H1 (cell line): ENCODE data around the gene KIF25. TPM values are rescaled to one million over a fixed set of nuclear protein-coding genes. Genes with fewer than 3 reads are reported as not detected.
A peak's percentile ranks its signal among the peaks of the same experiment; 100 is the strongest.

Experiments
- CTCF ChIA-PET: fragments of 300-600 bp; sonication (Branson Sonifier 250); formaldehyde crosslinking; loops from one replicate; lab custom pipeline; 2021; ENCODE audit not compliant: partially characterized antibody; lab: Charles Lee
- POLR2A ChIA-PET: fragments of 300-600 bp; sonication (Branson Sonifier 250); formaldehyde crosslinking; loops from one replicate; lab custom pipeline; 2021; ENCODE audit warnings: inconsistent platforms; ENCODE audit not compliant: partially characterized antibody; lab: Charles Lee
- DNase-seq, 2 experiments: peaks; one replicate each; pipeline versions ENCODE4 v3.0.0 to v3.0.0-alpha.2; 2010 to 2022; ENCODE audit warnings: low spot score in 2 of 2, low read depth in 1 of 2, mixed read lengths in 1 of 2
- FAIRE-seq: peaks from 2 replicates; lab custom pipeline; 2011; peaks lifted over from hg19 to GRCh38; lab: Jason Lieb, UNC
- H2AFZ ChIP-seq: 2 replicates; pipeline ENCODE4 v1.8.1; 2012; ENCODE audit warnings: low read length, inconsistent platforms
- H2AK5ac ChIP-seq: 2 replicates; pipeline ENCODE4 v1.6.1; 2013; ENCODE audit warnings: low read depth, low read length
- H2BK120ac ChIP-seq: replicated peaks from 2 replicates; pipeline ENCODE3; 2013; ENCODE audit warnings: low read depth, low read length, inconsistent platforms
- H2BK12ac ChIP-seq: 2 replicates; pipeline ENCODE4 v1.6.1; 2013; ENCODE audit warnings: low read depth, low read length
- H2BK15ac ChIP-seq: 2 replicates; pipeline ENCODE4 v1.6.1; 2013; ENCODE audit warnings: low read length
- H2BK20ac ChIP-seq: 2 replicates; pipeline ENCODE4 v1.6.1; 2013; ENCODE audit warnings: low read length
- H2BK5ac ChIP-seq: 2 replicates; pipeline ENCODE4 v1.6.1; 2013; ENCODE audit warnings: low read depth, low read length
- H3K14ac ChIP-seq: 2 replicates; pipeline ENCODE4 v1.6.1; 2013; ENCODE audit warnings: inconsistent platforms; ENCODE audit not compliant: insufficient read length
- H3K18ac ChIP-seq: 2 replicates; pipeline ENCODE4 v1.6.1; 2013; ENCODE audit warnings: low read length; ENCODE audit errors: extremely low read depth
- H3K23ac ChIP-seq: 2 replicates; pipeline ENCODE4 v1.6.1; 2013; ENCODE audit warnings: inconsistent platforms; ENCODE audit not compliant: insufficient read length
- H3K23me2 ChIP-seq: 2 replicates; pipeline ENCODE4 v1.6.1; 2013; ENCODE audit warnings: low read depth, low read length
- H3K27ac ChIP-seq: 2 replicates; pipeline ENCODE4 v1.6.1; 2011; ENCODE audit warnings: low read depth, low read length, inconsistent platforms
- H3K27me3 ChIP-seq, 4 experiments: replicated peaks in 1 of 4; 1 replicate in 1 of 4; 2 replicates in 3 of 4; pipeline versions ENCODE4 v1.6.1 to v1.8.1; 2011 to 2013; ENCODE audit warnings: low read length in 3 of 4, mild to moderate bottlenecking in 3 of 4, inconsistent platforms in 2 of 4, mixed read lengths in 2 of 4, moderate library complexity in 1 of 4; ENCODE audit not compliant: control insufficient read depth in 3 of 4, insufficient read depth in 3 of 4; ENCODE audit errors: extremely low read depth in 1 of 4
- H3K36me3 ChIP-seq, 4 experiments: 2 replicates each; pipeline versions ENCODE4 v1.6.1 to v1.8.1; 2011 to 2013; ENCODE audit warnings: mild to moderate bottlenecking in 4 of 4, low read length in 3 of 4, moderate library complexity in 2 of 4, control low read depth in 1 of 4, inconsistent platforms in 1 of 4; ENCODE audit not compliant: insufficient read depth in 4 of 4, control insufficient read depth in 2 of 4
- H3K4ac ChIP-seq: replicated peaks from 2 replicates; pipeline ENCODE3; 2013; ENCODE audit warnings: low read length, low read depth, mixed read lengths, inconsistent platforms; ENCODE audit not compliant: insufficient read length
- H3K4me1 ChIP-seq, 4 experiments: replicated peaks in 1 of 4; 1 replicate in 1 of 4; 2 replicates in 3 of 4; pipeline versions ENCODE4 v1.6.1 to v1.8.1; 2011 to 2013; ENCODE audit warnings: low read length in 3 of 4, inconsistent platforms in 2 of 4, mixed read lengths in 1 of 4; ENCODE audit not compliant: insufficient read depth in 4 of 4, control insufficient read depth in 3 of 4
- H3K4me2 ChIP-seq, 2 experiments: 2 replicates each; pipeline versions ENCODE4 v1.6.1 to v1.8.1; 2011 to 2013; ENCODE audit warnings: low read depth in 2 of 2, low read length in 2 of 2, control low read depth in 1 of 2, inconsistent platforms in 1 of 2, mild to moderate bottlenecking in 1 of 2; ENCODE audit not compliant: insufficient read depth in 1 of 2
- H3K4me3 ChIP-seq, 4 experiments: fragments of 200-600, 300-600 bp in 1 of 4; sonication (generic), shearing (Covaris generic), sonication (Bioruptor Twin) in 1 of 4; 2 replicates each; pipeline versions ENCODE4 v1.5.1 to v1.8.1; 2011 to 2016; ENCODE audit warnings: low read length in 4 of 4, low read depth in 3 of 4, control low read depth in 2 of 4, inconsistent platforms in 2 of 4, mild to moderate bottlenecking in 2 of 4, mixed read lengths in 1 of 4, moderate library complexity in 1 of 4; ENCODE audit not compliant: insufficient read depth in 2 of 4; ENCODE audit errors: extremely low read depth in 1 of 4
- H3K56ac ChIP-seq: replicated peaks from 2 replicates; pipeline ENCODE3; 2013; ENCODE audit warnings: low read depth, mild to moderate bottlenecking, mixed read lengths, low read length, inconsistent platforms; ENCODE audit not compliant: insufficient read length
- H3K79me1 ChIP-seq: 2 replicates; pipeline ENCODE4 v1.6.1; 2013; ENCODE audit warnings: low read depth, low read length, control low read depth
- H3K79me2 ChIP-seq, 2 experiments: 2 replicates each; pipeline versions ENCODE4 v1.6.1 to v1.8.1; 2012 to 2013; ENCODE audit warnings: low read length in 2 of 2, mild to moderate bottlenecking in 2 of 2, inconsistent platforms in 1 of 2; ENCODE audit not compliant: insufficient read depth in 2 of 2, control insufficient read depth in 1 of 2
- H3K9ac ChIP-seq, 4 experiments: replicated peaks in 1 of 4; 1 replicate in 1 of 4; 2 replicates in 3 of 4; pipeline versions ENCODE4 v1.6.1 to v1.8.1; 2011 to 2013; ENCODE audit warnings: low read depth in 3 of 4, low read length in 3 of 4, control low read depth in 2 of 4, mild to moderate bottlenecking in 2 of 4, moderate library complexity in 2 of 4, inconsistent platforms in 1 of 4; ENCODE audit errors: extremely low read depth in 1 of 4
- H3K9me3 ChIP-seq, 2 experiments: 2 replicates each; pipeline versions ENCODE4 v1.6.1 to v1.8.1; 2012 to 2013; ENCODE audit warnings: mild to moderate bottlenecking in 2 of 2, moderate library complexity in 2 of 2, control low read depth in 1 of 2, inconsistent platforms in 1 of 2, low read depth in 1 of 2, low read length in 1 of 2, mixed read lengths in 1 of 2; ENCODE audit not compliant: insufficient read depth in 2 of 2
- H4K20me1 ChIP-seq, 2 experiments: replicated peaks in 1 of 2; 2 replicates each; pipeline versions ENCODE3 to v1.8.1; 2011 to 2013; ENCODE audit warnings: inconsistent platforms in 2 of 2, low read length in 2 of 2, mild to moderate bottlenecking in 1 of 2; ENCODE audit not compliant: insufficient read depth in 2 of 2, control insufficient read depth in 1 of 2
- H4K5ac ChIP-seq: 2 replicates; pipeline ENCODE4 v1.6.1; 2013; ENCODE audit warnings: low read length, low read depth, mixed read lengths, inconsistent platforms; ENCODE audit not compliant: insufficient read length
- H4K8ac ChIP-seq: 2 replicates; pipeline ENCODE4 v1.8.0; 2013; ENCODE audit warnings: mild to moderate bottlenecking, moderate library complexity, low read length, inconsistent platforms; ENCODE audit not compliant: insufficient read depth; ENCODE audit errors: extremely low read depth
- H4K91ac ChIP-seq: replicated peaks from 2 replicates; pipeline ENCODE3; 2013; ENCODE audit warnings: low read length, mixed read lengths, inconsistent platforms; ENCODE audit not compliant: insufficient read length
- GABPA ChIP-seq: IDR thresholded peaks from 2 replicates; pipeline ENCODE4 v1.6.1; 2011; ENCODE audit warnings: mild to moderate bottlenecking, low read length, moderate library complexity, borderline replicate concordance; ENCODE audit not compliant: insufficient read depth
- JUND ChIP-seq: IDR thresholded peaks from 2 replicates; pipeline ENCODE4 v1.6.1; 2011; ENCODE audit warnings: mild to moderate bottlenecking, improper control_type of control experiment, low read length
- SAP30 ChIP-seq: fragments of 300-600 bp; sonication (generic); IDR thresholded peaks from 2 replicates; pipeline ENCODE4 v1.7.1; 2012; ENCODE audit warnings: low read length, moderate library complexity, mild to moderate bottlenecking, inconsistent platforms; ENCODE audit not compliant: insufficient read depth, insufficient replicate concordance
- SIX5 ChIP-seq: IDR thresholded peaks from 2 replicates; pipeline ENCODE4 v1.6.1; 2011; ENCODE audit warnings: mild to moderate bottlenecking, low read depth, low read length
- SP4 ChIP-seq: IDR thresholded peaks from 2 replicates; pipeline ENCODE4 v1.6.1; 2012; ENCODE audit warnings: low read length, inconsistent platforms
- WGBS, 2 experiments: shearing (Covaris generic) in 1 of 2; methylation state at CpG; one replicate each; pipeline versions ENCODE4 v1.1.6 to v1.1.7; 2013 to 2015; ENCODE audit warnings: low lambda C conversion rate in 2 of 2, mixed read lengths in 2 of 2, inconsistent platforms in 1 of 2, low coverage in 1 of 2, missing lambda C conversion rate in 1 of 2; ENCODE audit not compliant: insufficient replicate concordance in 2 of 2, insufficient coverage in 1 of 2, insufficient read length in 1 of 2; ENCODE audit errors: extremely low coverage in 1 of 2, missing lambda C conversion rate in 1 of 2; 5-methylcytosine and 5-hydroxymethylcytosine counted together
- polyA plus RNA-seq, 7 experiments: library from polyadenylated mRNA; depleted of rRNA in 3 of 7; stranded (reverse) in 5 of 7; unstranded in 2 of 7; fragments of >200 nt in 5 of 7; fragments of 200-250 nt in 2 of 7; gene quantifications; 1 replicate in 5 of 7; 2 replicates in 1 of 7; 4 replicates in 1 of 7; pipeline versions ENCODE4 v1.2.1 to v1.2.3, GENCODE V29; 2011 to 2013; ENCODE audit warnings: missing spikeins in 2 of 7, mixed read lengths in 2 of 7
- total RNA-seq: library from RNA; stranded (reverse); fragmentation: NEBNext Ultra II Directional; extraction: Animal tissue kit (Norgen Biotek cat#: 25700); gene quantifications from 2 replicates; pipeline ENCODE4 v1.2.1, GENCODE V29; 2021

Gene KIF25
- total and polyA plus RNA-seq, 2 of the 8 experiments (the other 6 are each of a cell fraction or from before 2014, with no cell fraction given): 1.5 to 2.0 TPM

DNA sequence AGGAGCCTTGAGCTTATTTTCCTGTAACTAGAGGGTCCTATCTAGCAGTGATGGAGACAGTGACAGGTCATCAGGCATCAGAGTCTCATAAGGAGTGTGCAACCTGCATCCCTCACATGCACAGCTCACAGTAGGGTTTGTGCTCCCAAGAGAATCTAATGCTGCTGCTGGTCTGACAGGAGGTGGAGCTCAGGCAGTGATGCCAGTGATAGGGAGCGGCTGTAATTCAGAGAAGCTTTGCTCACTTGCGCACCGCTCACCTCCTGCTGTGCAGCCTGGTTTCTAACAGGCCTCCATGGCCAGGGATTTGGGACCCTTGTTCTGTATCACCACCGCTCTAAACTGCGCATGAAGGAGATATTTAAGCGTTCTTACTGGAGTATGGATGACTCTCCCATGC is 5.3 kb downstream of the KIF25 start:
- H3K4me1 ChIP-seq: peaks cover 0 to 2% (median 0%) of the 10 kb centered on the region in 4 experiments; a peak in 1 of 7 replicates
- no peak overlapping the region for H3K18ac ChIP-seq

More for the DNA sequence above, 5.3 kb downstream of the KIF25 start:
- Histone ChIP-seq H3K27me3 (no peaks in the 10 kb centered on the region), H4K20me1 (no peaks in the 10 kb centered on the region), H3K36me3 (no peaks in the 10 kb centered on the region), H3K23ac (no peak overlapping the region), H2BK15ac (no peak overlapping the region), H3K4me2 (no peak overlapping the region), H3K56ac (no peak overlapping the region), H2BK5ac (no peak overlapping the region), H2AFZ (no peak overlapping the region), H4K8ac (no peak overlapping the region), H2BK120ac (no peak overlapping the region), H3K27ac (no peak overlapping the region), H3K4me3 (no peak overlapping the region)
- DNase-seq: peak in 1 of 2 experiments; percentile 35
- POLR2A ChIA-PET: interaction anchor here (0.7 to 1.8 kb wide), 4 partner anchors 8 to 102 kb away, joined by 3 to 6 read pairs (median 4); no protein-coding TSS in a partner anchor
- TF ChIP-seq SP4: no peak
- no peak for TF ChIP-seq SAP30
- TF ChIP-seq GABPA: no peak
- TF ChIP-seq JUND: no peak
- TF ChIP-seq SIX5: no peak
- TF ChIP-seq, all 59 proteins: peak for 0
- Histone ChIP-seq H3K23me2 (no peaks in the 10 kb centered on the region), H2BK12ac (no peak overlapping the region), H3K4ac (no peak overlapping the region), H2BK20ac (no peak overlapping the region), H4K5ac (no peak overlapping the region), H3K79me2 (no peaks in the 10 kb centered on the region), H3K79me1 (no peaks in the 10 kb centered on the region), H4K91ac (no peak overlapping the region), H3K9me3 (no peaks in the 10 kb centered on the region; a peak in 1 of 4 replicates), H2AK5ac (no peak overlapping the region), H3K14ac (no peak overlapping the region), H3K9ac (no peak overlapping the region)
- CTCF ChIA-PET: interaction anchor here (1.1 to 1.4 kb wide), 2 partner anchors 35 to 69 kb away, joined by 4 read pairs; no protein-coding TSS in a partner anchor
- WGBS, 2 experiments: 71% methylated on average over 6 of the region's 6 CpGs; no CpG with 5 or more reads in 1 of the 2 experiments
- FAIRE-seq: no peak
